Tibial nerve (tissue), 4 donors: ENCODE data around the gene TPRG1L. TPM values are rescaled to one million over a fixed set of nuclear protein-coding genes. Genes with fewer than 3 reads are reported as not detected.

Source experiments
- DNase-seq, 2 donors: peaks; one replicate each; pipeline ENCODE4 v3.0.0-alpha.2; 2019; ENCODE audit warnings: low spot score in 2 of 2
- H3K27ac ChIP-seq, 4 donors: fragments of 200-600 bp; sonication (generic) in 3 of 4; one replicate each; pipeline ENCODE4 v1.5.1; 2017 to 2019; ENCODE audit warnings: mild to moderate bottlenecking in 1 of 4
- H3K27me3 ChIP-seq, 2 donors: fragments of 200-600 bp; sonication (generic) in 1 of 2; one replicate each; pipeline versions ENCODE4 v1.5.1 to v1.6.0; 2017 to 2019
- H3K36me3 ChIP-seq, 3 donors: fragments of 200-600 bp; sonication (generic); one replicate each; pipeline ENCODE4 v1.5.1; 2018 to 2019
- H3K4me1 ChIP-seq, 4 donors: fragments of 200-600 bp; sonication (generic) in 3 of 4; one replicate each; pipeline ENCODE4 v1.5.1; 2017 to 2019
- H3K4me3 ChIP-seq, 4 donors: fragments of 200-600 bp; sonication (generic) in 3 of 4; one replicate each; pipeline ENCODE4 v1.5.1; 2017 to 2019; ENCODE audit warnings: mild to moderate bottlenecking in 1 of 4, moderate library complexity in 1 of 4
- H3K9me3 ChIP-seq, 4 donors: fragments of 200-600 bp; sonication (generic) in 3 of 4; one replicate each; pipeline ENCODE4 v1.5.1; 2017 to 2019
- CTCF ChIP-seq, 5 experiments: fragments of 200-600 bp in 3 of 5; fragments of 450-650 bp in 2 of 5; sonication (generic) in 3 of 5; IDR thresholded peaks; one replicate each; pipeline ENCODE4 v1.5.1; 2016 to 2019; ENCODE audit warnings: antibody characterized with exemption in 5 of 5, mild to moderate bottlenecking in 3 of 5, moderate library complexity in 2 of 5
- EP300 ChIP-seq, 2 donors: sonication (generic); formaldehyde crosslinking; IDR thresholded peaks; one replicate each; pipeline ENCODE4 v1.6.1; 2017; ENCODE audit warnings: antibody characterized with exemption in 2 of 2, mild to moderate bottlenecking in 1 of 2
- POLR2A ChIP-seq, 2 donors: fragments of 450-650 bp; IDR thresholded peaks; one replicate each; pipeline ENCODE4 v1.6.1; 2017; ENCODE audit warnings: antibody characterized with exemption in 2 of 2, mild to moderate bottlenecking in 2 of 2, moderate library complexity in 2 of 2
- WGBS, 2 donors: methylation state at CpG; one replicate each; pipeline ENCODE4 v1.1.5; 2018; 5-methylcytosine and 5-hydroxymethylcytosine counted together
- total RNA-seq, 4 donors: library from RNA; depleted of rRNA; stranded (reverse); fragments of >200 nt; gene quantifications; one replicate each; pipeline ENCODE4 v1.1.0, GENCODE V29; 2016

The TPRG1L gene
- total RNA-seq, 4 donors from 2014 or later = 26.7 to 39.8 (median 34.7) TPM

DNA sequence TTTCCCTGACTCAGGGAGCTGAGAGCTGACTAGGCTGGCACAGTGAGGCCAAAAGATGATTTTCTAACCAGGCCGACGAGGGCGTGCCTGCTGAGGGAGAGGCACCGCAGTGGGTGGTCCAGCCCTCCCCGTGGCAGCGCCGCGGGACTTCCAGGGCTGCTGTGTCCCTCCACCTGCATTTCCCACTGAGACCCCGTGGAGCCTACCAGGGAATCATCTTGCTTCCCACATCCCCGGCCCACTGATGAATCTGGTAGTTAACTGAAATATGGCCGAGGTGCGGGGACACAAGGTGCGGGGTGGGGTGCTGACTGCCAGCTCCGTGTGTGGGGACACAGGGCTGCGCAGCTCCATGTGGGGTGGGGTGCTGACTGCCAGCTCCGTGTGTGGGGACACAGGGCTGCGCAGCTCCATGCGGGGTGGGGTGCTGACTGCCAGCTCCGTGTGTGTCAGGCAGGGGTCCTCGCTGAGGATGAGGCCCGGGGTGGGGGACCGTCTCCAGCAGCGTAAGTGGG is 14.6 kb downstream of the TPRG1L start:
- Histone ChIP-seq H3K9me3 (no peaks in the 10 kb centered on the region), H3K4me1 (no peaks in the 10 kb centered on the region), H3K27ac (no peak overlapping the region), H3K27me3 (no peaks in the 10 kb centered on the region), H3K4me3 (no peak overlapping the region), H3K36me3 (peaks cover 0 to 94% (median 26%) of the 10 kb centered on the region in 3 donors)
- DNase-seq = no peak
- TF ChIP-seq POLR2A (IDR thresholded peaks at IDR 0.05) (no peak), CTCF (IDR thresholded peaks at IDR 0.05) (no peak), EP300 (IDR thresholded peaks at IDR 0.05) (no peak)
- WGBS, 2 donors = 90 to 94% methylated on average over 21 to 23 of the region's 23 CpGs

DNA sequence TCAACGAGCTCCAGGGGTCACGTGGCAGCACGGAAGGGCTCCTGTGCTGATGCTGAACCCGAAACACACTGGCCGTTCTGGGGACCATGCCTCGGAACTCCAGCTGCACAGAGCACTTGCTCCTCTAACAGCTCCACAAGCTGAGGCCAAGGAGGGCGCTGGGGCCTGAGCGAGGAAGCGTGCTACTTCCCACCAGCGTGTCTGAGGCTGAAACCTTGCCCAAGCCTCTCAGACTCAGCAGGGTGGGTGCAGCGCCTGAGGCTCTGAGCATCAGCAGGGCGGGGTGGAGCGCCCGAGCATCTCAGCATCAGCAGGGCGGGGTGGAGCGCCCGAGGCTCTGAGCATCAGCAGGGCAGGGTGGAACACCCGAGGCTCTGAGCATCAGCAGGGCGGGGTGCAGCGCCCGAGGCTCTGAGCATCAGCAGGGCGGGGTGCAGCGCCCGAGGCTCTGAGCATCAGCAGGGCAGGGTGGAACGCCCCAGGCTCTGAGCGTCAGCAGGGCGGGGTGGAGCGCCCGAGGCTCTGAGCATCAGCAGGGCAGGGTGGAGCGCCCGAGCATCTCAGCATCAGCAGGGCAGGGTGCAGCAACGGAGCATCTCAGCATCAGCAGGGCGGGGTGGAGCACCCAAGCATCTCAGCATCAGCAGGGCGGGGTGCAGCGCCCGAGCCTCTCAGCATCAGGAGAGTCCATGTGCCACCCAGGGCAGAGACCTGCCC is 15.5 kb downstream of the TPRG1L start:
- WGBS, 2 donors = 84 to 85% methylated on average over 32 to 35 of the region's 36 CpGs
- no peak for DNase-seq
- Histone ChIP-seq H3K36me3 (peaks cover 0 to 94% (median 18%) of the 10 kb centered on the region in 3 donors), H3K27ac (no peak overlapping the region), H3K4me3 (no peak overlapping the region), H3K27me3 (no peaks in the 10 kb centered on the region), H3K9me3 (no peaks in the 10 kb centered on the region), H3K4me1 (no peaks in the 10 kb centered on the region)
- TF ChIP-seq EP300 (IDR thresholded peaks at IDR 0.05) = no peak
- no peak for TF ChIP-seq POLR2A (IDR thresholded peaks at IDR 0.05)
- TF ChIP-seq CTCF (IDR thresholded peaks at IDR 0.05) = no peak

GRCh38 chr1:3641046-3641760 is 16.4 kb downstream of the TPRG1L start:
- DNase-seq = no peak
- Histone ChIP-seq H3K27me3 (no peaks in the 10 kb centered on the region), H3K9me3 (no peaks in the 10 kb centered on the region), H3K4me1 (no peaks in the 10 kb centered on the region), H3K36me3 (peaks cover 0 to 94% (median 22%) of the 10 kb centered on the region in 3 donors), H3K4me3 (no peak overlapping the region), H3K27ac (no peak overlapping the region)
- WGBS, 2 donors = 92 to 93% methylated on average over 26 of the region's 26 CpGs
- TF ChIP-seq CTCF (IDR thresholded peaks at IDR 0.05) = no peak
- no peak for TF ChIP-seq POLR2A (IDR thresholded peaks at IDR 0.05)
- TF ChIP-seq EP300 (IDR thresholded peaks at IDR 0.05) = no peak

DNA sequence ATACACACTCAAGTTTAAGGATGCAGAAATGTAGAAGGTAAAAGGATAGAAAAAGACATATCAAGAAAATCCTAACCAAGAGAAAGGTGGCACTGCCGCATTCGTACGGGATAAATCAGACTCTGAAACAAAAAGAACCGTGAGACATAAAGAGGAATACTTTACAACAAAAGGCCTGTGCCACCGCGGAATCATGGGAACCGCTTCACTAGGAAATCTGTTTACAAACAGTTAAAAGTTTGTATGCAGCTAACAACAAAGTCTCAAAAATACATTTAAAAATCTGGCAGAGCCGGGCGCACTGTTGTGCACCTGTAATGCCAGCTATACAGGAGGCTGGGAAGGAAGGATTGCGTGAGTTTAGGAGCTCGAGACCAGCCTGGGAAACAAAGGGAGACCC is 17.0 kb downstream of the TPRG1L start:
- no peak overlapping the region for H3K4me3 ChIP-seq
- WGBS, 2 donors = 94 to 95% methylated on average over 11 of the region's 11 CpGs
- no peak overlapping the region for H3K27ac ChIP-seq
- H3K9me3 ChIP-seq = no peaks in the 10 kb centered on the region
- TF ChIP-seq POLR2A (IDR thresholded peaks at IDR 0.05) = no peak
- no peak for TF ChIP-seq CTCF (IDR thresholded peaks at IDR 0.05)
- no peak for TF ChIP-seq EP300 (IDR thresholded peaks at IDR 0.05)
- DNase-seq = no peak
- H3K4me1 ChIP-seq = no peaks in the 10 kb centered on the region
- H3K27me3 ChIP-seq = no peaks in the 10 kb centered on the region
- peaks cover 0 to 94% (median 22%) of the 10 kb centered on the region in 3 donors for H3K36me3 ChIP-seq
